Right cardiac atrium (tissue), 5 donors: ENCODE results near the gene EVC2. TPM values are rescaled to one million over a fixed set of nuclear protein-coding genes. Genes with fewer than 3 reads are reported as not detected.

Experiments used
- ATAC-seq, 2 donors: fragments of 200-7000 bp; cut with Tn5 transposase; one replicate each; pipeline versions ENCODE4 v1.8.0 to v1.9.1; 2020; ENCODE audit warnings: moderate library complexity in 2 of 2, mild to moderate bottlenecking in 1 of 2
- DNase-seq, 3 donors: peaks; one replicate each; pipeline ENCODE4 v3.0.0-alpha.2; 2020
- H3K27ac ChIP-seq: one replicate; pipeline ENCODE4 v1.5.1; 2013; ENCODE audit warnings: mild to moderate bottlenecking, low read length, control low read depth, moderate library complexity
- H3K27me3 ChIP-seq: one replicate; pipeline ENCODE4 v1.6.1; 2013; ENCODE audit not compliant: control insufficient read depth, insufficient read depth
- H3K4me1 ChIP-seq: one replicate; pipeline ENCODE4 v1.6.1; 2013; ENCODE audit warnings: low read length; ENCODE audit not compliant: control insufficient read depth, insufficient read depth
- H3K4me3 ChIP-seq: one replicate; pipeline ENCODE4 v1.5.1; 2013; ENCODE audit warnings: low read length, control low read depth
- H3K9me3 ChIP-seq: one replicate; pipeline ENCODE4 v1.6.1; 2013; ENCODE audit warnings: low read length; ENCODE audit not compliant: control insufficient read depth
- WGBS: extraction: QIAGEN DNeasy Blood & Tissue Kit; methylation state at CpG from one replicate; pipeline ENCODE4 v1.1.7; 2013; 5-methylcytosine and 5-hydroxymethylcytosine counted together
- intact Hi-C, 4 donors: fragments of 100-400 bp; cut with DNase I; formaldehyde crosslinking; loops; one replicate each; pipeline versions ENCODE4 v1.11.0 to v1.14.0; 2022 to 2023
- polyA plus RNA-seq: library from polyadenylated mRNA; stranded (reverse); fragments of 200-250 nt; gene quantifications from one replicate; pipeline ENCODE4 v1.2.3, GENCODE V29; 2013
- total RNA-seq, 4 donors: library from RNA; stranded (reverse); fragmentation: NEBNext Ultra II Directional; extraction: Animal tissue kit (Norgen Biotek cat#: 25700); gene quantifications; one replicate each; pipeline ENCODE4 v1.2.1, GENCODE V29; 2021
- donor health status: healthy with polysubstance abuse.
- donor health status: DM: no; HTN: yes; CAD: no.
- donor health status: DM: no; HTN: no; CAD: no.
- donor health status: DM: no; HTN: yes; CAD: no; lungs with severe emphysema.
- donor health status: DM: yes; HTN: yes; CAD: no.

Gene EVC2
- total and polyA plus RNA-seq, 5 donors = 2.0 to 3.5 (median 3.0) TPM

- no peak for ATAC-seq
- WGBS = 60% methylated on average over 1 of the region's 1 CpG
- Histone ChIP-seq H3K4me3 (no peak overlapping the region), H3K9me3 (no peaks in the 10 kb centered on the region), H3K4me1 (no peaks in the 10 kb centered on the region), H3K27me3 (no peaks in the 10 kb centered on the region), H3K27ac (no peak overlapping the region)
- no peak for DNase-seq
- intact Hi-C loops = no loop called here
These were observed 149.9 kb downstream of the EVC2 start for GRCh38 chr4:5558502-5558901.

GRCh38 chr4:5554376-5554775, 154.0 kb downstream of the EVC2 start:
- ATAC-seq = no peak
- DNase-seq = no peak
- intact Hi-C loops = no loop called here

GRCh38 chr4:5553801-5554200, 154.6 kb downstream of the EVC2 start:
- no peak for ATAC-seq
- H3K27ac ChIP-seq = no peak overlapping the region
- 86% methylated on average over 5 of the region's 5 CpGs for WGBS
- intact Hi-C loops = no loop called here
- no peaks in the 10 kb centered on the region for H3K4me1 ChIP-seq
- H3K9me3 ChIP-seq = no peaks in the 10 kb centered on the region
- no peak overlapping the region for H3K4me3 ChIP-seq
- no peaks in the 10 kb centered on the region for H3K27me3 ChIP-seq
- no peak for DNase-seq

More at GRCh38 chr4:5554376-5554775, 154.0 kb downstream of the EVC2 start:
- no peak overlapping the region for H3K27ac ChIP-seq
- no peak overlapping the region for H3K4me3 ChIP-seq
- H3K27me3 ChIP-seq = no peaks in the 10 kb centered on the region
- no peaks in the 10 kb centered on the region for H3K9me3 ChIP-seq
- no peaks in the 10 kb centered on the region for H3K4me1 ChIP-seq

DNA sequence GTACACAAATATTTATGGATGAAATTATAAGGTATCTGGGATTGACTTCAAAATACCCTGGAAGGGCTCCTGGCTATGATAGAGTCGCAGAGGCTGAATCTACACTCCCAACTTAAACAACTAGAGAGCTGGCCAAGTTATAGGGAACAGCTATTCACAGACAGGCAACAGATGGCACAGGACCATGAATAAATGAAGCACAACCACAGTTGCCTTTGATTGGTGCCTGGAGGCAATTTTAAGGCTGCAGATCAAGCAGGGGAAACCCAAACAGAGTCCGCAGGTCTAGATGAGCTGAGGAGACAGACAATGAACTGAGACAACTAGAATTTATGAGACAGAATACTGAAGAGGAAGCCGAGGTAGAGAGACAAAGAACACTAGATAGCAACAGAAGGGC, 155.9 kb downstream of the EVC2 start:
- WGBS = 92% methylated on average over 3 of the region's 3 CpGs
- ATAC-seq = no peak
- H3K27me3 ChIP-seq = no peaks in the 10 kb centered on the region
- H3K27ac ChIP-seq = no peak overlapping the region
- intact Hi-C loops = no loop called here
- no peaks in the 10 kb centered on the region for H3K9me3 ChIP-seq
- H3K4me1 ChIP-seq = no peaks in the 10 kb centered on the region
- no peak for DNase-seq
- H3K4me3 ChIP-seq = no peak overlapping the region

DNA sequence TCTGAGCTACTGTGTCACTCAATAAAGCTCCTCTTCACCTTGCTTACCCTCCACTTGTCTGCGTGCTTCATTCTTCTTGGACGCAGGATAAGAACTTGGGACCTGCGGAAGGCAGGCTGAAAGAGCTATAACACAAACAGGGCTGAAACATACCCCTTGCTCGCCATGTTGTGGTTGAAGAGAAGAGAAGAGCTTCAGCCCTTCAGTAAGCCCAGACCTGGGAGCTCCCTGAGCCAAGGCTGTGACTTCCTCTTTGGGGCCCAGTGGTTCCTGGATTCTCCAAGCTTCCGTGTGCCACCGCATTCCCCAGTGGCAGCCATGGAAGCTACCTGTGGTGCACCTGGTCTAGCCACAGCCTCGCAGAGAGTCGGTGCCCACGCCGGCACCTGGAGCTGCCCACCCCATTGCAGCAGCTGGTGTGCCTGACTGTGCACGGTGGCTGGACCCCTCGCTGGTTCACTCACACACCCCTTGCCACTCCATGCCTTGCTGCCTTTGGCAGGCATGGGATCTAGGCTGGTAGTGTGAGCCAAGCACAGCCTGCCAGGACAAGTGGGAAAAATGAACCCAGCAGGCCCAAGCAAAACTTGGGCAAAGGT, 160.6 kb downstream of the EVC2 start:
- Histone ChIP-seq H3K27me3 (no peaks in the 10 kb centered on the region), H3K4me1 (no peaks in the 10 kb centered on the region), H3K27ac (no peak overlapping the region), H3K9me3 (no peaks in the 10 kb centered on the region), H3K4me3 (no peak overlapping the region)
- DNase-seq (no peak), ATAC-seq (no peak)
- intact Hi-C loops = no loop called here
- WGBS = 96% methylated on average over 12 of the region's 12 CpGs

DNA sequence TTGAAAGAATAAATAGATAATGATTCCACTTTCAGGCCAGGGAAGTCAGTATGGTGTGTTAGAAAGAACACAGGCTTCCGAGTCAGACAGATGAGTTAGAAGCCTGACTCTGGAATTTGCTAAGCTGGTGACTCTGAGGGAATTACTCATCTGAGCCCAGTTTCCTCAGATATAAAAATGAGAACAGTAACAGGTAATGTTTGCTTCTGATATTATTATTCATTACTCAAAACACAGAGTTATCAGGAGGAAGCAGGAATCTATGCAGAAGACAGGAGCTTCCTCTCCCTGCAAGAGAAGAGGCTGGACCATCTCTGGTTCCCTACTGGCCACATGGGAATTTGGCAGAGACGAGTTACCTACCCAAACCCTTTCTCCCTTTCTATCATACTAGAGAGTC, 163.1 kb downstream of the EVC2 start:
- Histone ChIP-seq H3K9me3 (no peaks in the 10 kb centered on the region), H3K4me1 (no peaks in the 10 kb centered on the region), H3K27ac (no peak overlapping the region), H3K27me3 (no peaks in the 10 kb centered on the region), H3K4me3 (no peak overlapping the region)
- ATAC-seq (no peak), DNase-seq (no peak)
- WGBS = 48% methylated on average over 2 of the region's 2 CpGs
- intact Hi-C loops = no loop called here

- Histone ChIP-seq H3K4me1 (no peaks in the 10 kb centered on the region), H3K9me3 (no peaks in the 10 kb centered on the region), H3K27me3 (no peaks in the 10 kb centered on the region), H3K4me3 (no peak overlapping the region), H3K27ac (no peak overlapping the region)
- intact Hi-C loops = no loop called here
- no peak for ATAC-seq
- WGBS = 62% methylated on average over 5 of the region's 5 CpGs
- DNase-seq = no peak
These were observed 163.6 kb downstream of the EVC2 start for GRCh38 chr4:5544762-5545161.

GRCh38 chr4:5543681-5544080, 164.7 kb downstream of the EVC2 start:
- no peaks in the 10 kb centered on the region for H3K27me3 ChIP-seq
- DNase-seq = no peak
- intact Hi-C loops = no loop called here
- H3K27ac ChIP-seq = no peak overlapping the region
- no peaks in the 10 kb centered on the region for H3K9me3 ChIP-seq
- 88% methylated on average over 8 of the region's 8 CpGs for WGBS
- no peak for ATAC-seq
- H3K4me3 ChIP-seq = no peak overlapping the region
- no peaks in the 10 kb centered on the region for H3K4me1 ChIP-seq

DNA sequence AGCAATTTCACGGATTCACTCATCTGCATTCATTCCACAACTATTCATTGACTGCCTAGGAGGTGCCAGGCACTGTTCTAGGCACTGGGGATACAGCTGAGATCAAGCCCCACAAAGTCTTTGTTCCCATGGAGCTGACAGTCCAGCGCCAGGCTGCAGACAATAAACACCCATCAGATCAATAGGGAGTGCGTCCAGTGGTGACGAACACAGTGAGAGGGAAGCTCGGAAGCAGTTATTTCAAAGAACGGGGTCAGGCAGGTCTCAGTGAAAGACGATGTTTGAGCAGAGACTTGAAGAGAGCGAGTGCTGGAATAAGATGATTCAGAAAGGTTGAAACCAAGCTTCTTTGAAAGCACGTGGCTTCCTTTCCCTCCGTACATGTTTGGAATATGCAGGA, 167.2 kb downstream of the EVC2 start:
- no peak for ATAC-seq

GRCh38 chr4:5539584-5539983, 168.8 kb downstream of the EVC2 start:
- no peak overlapping the region for H3K4me3 ChIP-seq
- peaks cover 2% of the 10 kb centered on the region for H3K9me3 ChIP-seq
- DNase-seq (no peak), ATAC-seq (no peak)
- H3K27me3 ChIP-seq = no peaks in the 10 kb centered on the region
- no peaks in the 10 kb centered on the region for H3K4me1 ChIP-seq
- 93% methylated on average over 2 of the region's 2 CpGs for WGBS
- intact Hi-C loops = no loop called here
- H3K27ac ChIP-seq = no peak overlapping the region

More for the DNA sequence above, 167.2 kb downstream of the EVC2 start:
- Histone ChIP-seq H3K4me1 (no peaks in the 10 kb centered on the region), H3K4me3 (no peak overlapping the region), H3K9me3 (no peaks in the 10 kb centered on the region), H3K27me3 (no peaks in the 10 kb centered on the region), H3K27ac (no peak overlapping the region)
- 88% methylated on average over 10 of the region's 10 CpGs for WGBS
- intact Hi-C loops = no loop called here
- no peak for DNase-seq

GRCh38 chr4:5532100-5532499, 176.3 kb downstream of the EVC2 start:
- H3K4me3 ChIP-seq = no peak overlapping the region
- H3K9me3 ChIP-seq = peaks cover 2% of the 10 kb centered on the region
- H3K27ac ChIP-seq = no peak overlapping the region
- H3K4me1 ChIP-seq = no peaks in the 10 kb centered on the region
- WGBS = 87% methylated on average over 2 of the region's 2 CpGs
- intact Hi-C loops = no loop called here
- ATAC-seq = no peak
- DNase-seq = no peak
- H3K27me3 ChIP-seq = no peaks in the 10 kb centered on the region

GRCh38 chr4:5528031-5528436, 180.3 kb downstream of the EVC2 start:
- 92% methylated on average over 4 of the region's 4 CpGs for WGBS
- Histone ChIP-seq H3K27me3 (no peaks in the 10 kb centered on the region), H3K27ac (no peak overlapping the region), H3K4me3 (no peak overlapping the region), H3K9me3 (no peaks in the 10 kb centered on the region), H3K4me1 (peaks cover 7% of the 10 kb centered on the region)
- no peak for DNase-seq
- intact Hi-C loops = no loop called here
- no peak for ATAC-seq
